ENCODE results near the gene KCTD13. TPM values are rescaled to one million over a fixed set of nuclear protein-coding genes. Genes with fewer than 3 reads are reported as not detected.

Gene KCTD13
- total and polyA plus RNA-seq, 10 of the 15 experiments (the other 5 are each of a cell fraction or from before 2014, with no cell fraction given) = 3.3 to 29.2 (median 12.5) TPM

DNA sequence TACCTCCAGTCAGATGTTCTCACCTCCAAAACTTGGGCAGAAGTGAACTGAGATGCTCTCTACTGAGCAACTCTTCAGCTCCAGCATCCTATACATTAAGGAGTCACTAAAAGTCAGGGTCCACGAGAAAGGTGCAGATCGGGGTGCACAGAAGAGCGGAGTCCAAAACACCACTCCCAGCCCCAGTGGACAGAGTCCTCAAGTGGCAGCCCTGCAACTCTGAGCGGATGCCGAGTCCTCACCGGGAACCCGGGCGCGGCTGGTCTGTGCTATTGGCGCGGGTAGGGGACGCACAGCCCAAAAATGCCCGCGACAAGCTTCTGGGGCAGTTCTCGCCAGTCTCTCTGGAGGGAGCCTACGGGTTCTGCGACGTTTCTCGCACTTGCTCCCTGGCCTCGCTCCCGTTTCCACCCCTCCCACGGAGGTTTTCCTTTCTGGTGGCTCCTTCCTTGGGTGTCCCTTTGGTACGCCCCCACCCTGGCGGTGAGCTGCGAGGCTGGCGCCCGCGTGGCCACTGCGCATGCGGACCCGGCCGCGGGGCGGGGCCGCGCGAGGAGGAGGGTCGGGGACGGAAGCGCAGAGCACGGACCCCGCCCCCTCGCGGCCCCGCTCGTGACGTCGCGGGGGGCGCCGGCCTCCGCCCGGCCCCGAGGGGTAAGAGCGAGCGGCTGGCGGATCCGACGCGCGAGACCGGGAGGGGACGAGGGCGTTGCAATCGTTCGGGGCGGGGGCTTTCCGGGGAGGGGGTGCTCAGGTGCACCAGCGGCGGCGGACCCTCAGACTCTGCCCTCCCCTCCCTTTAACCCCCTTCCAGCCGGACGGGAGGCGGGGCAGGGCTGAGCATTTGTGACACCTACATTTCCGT is 35.7 kb upstream of the KCTD13 start, which contains the start of gene TMEM219 (continued):
- TF ChIP-seq SIN3A (IDR thresholded peaks at IDR 0.05; ENCODE audit: low read depth, low read length) (no peak), TCF7 (IDR thresholded peaks at IDR 0.05; ENCODE audit: borderline replicate concordance) (no peak), MTA2 (IDR thresholded peaks at IDR 0.05; ENCODE audit: low read depth) (no peak), MXI1 (IDR thresholded peaks at IDR 0.05; ENCODE audit: low read depth, low read length) (no peak; the same call in 1 of the 2 replicates), EGR1 (IDR thresholded peaks at IDR 0.05; ENCODE audit: borderline replicate concordance in 1 of 2, low read depth in 2 of 2, low read length in 2 of 2) (peak in 1 of 2 experiments; percentile 47; a peak in 1 of 3 replicates), GATAD2B (conservative IDR thresholded peaks at IDR 0.05; ENCODE audit: low read depth) (peak; percentile 58; the same call in 1 of the 2 replicates), CEBPB (IDR thresholded peaks at IDR 0.05; ENCODE audit: borderline replicate concordance in 1 of 2, low read depth in 2 of 2, low read length in 2 of 2) (no peak), RB1 (IDR thresholded peaks at IDR 0.05; ENCODE audit: borderline replicate concordance) (peak; percentile 56; the same call in 1 of the 2 replicates), NR2C1 (IDR thresholded peaks at IDR 0.05) (peak; percentile 24; the same call in 1 of the 2 replicates), ZBTB33 (IDR thresholded peaks at IDR 0.05) (no peak), NKRF (conservative IDR thresholded peaks at IDR 0.05) (0 out of 2 replicates have a peak, but pooled peaks have one; percentile 73), PML (IDR thresholded peaks at IDR 0.05; ENCODE audit: low read length) (no peak; the same call in 1 of the 2 replicates)
- TF ChIP-seq, protein P1, sequence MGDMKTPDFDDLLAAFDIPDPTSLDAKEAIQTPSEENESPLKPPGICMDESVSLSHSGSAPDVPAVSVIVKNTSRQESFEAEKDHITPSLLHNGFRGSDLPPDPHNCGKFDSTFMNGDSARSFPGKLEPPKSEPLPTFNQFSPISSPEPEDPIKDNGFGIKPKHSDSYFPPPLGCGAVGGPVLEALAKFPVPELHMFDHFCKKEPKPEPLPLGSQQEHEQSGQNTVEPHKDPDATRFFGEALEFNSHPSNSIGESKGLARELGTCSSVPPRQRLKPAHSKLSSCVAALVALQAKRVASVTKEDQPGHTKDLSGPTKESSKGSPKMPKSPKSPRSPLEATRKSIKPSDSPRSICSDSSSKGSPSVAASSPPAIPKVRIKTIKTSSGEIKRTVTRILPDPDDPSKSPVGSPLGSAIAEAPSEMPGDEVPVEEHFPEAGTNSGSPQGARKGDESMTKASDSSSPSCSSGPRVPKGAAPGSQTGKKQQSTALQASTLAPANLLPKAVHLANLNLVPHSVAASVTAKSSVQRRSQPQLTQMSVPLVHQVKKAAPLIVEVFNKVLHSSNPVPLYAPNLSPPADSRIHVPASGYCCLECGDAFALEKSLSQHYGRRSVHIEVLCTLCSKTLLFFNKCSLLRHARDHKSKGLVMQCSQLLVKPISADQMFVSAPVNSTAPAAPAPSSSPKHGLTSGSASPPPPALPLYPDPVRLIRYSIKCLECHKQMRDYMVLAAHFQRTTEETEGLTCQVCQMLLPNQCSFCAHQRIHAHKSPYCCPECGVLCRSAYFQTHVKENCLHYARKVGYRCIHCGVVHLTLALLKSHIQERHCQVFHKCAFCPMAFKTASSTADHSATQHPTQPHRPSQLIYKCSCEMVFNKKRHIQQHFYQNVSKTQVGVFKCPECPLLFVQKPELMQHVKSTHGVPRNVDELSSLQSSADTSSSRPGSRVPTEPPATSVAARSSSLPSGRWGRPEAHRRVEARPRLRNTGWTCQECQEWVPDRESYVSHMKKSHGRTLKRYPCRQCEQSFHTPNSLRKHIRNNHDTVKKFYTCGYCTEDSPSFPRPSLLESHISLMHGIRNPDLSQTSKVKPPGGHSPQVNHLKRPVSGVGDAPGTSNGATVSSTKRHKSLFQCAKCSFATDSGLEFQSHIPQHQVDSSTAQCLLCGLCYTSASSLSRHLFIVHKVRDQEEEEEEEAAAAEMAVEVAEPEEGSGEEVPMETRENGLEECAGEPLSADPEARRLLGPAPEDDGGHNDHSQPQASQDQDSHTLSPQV (IDR thresholded peaks at IDR 0.05) = no peak
- TF ChIP-seq, protein P2, sequence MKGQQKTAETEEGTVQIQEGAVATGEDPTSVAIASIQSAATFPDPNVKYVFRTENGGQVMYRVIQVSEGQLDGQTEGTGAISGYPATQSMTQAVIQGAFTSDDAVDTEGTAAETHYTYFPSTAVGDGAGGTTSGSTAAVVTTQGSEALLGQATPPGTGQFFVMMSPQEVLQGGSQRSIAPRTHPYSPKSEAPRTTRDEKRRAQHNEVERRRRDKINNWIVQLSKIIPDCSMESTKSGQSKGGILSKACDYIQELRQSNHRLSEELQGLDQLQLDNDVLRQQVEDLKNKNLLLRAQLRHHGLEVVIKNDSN (IDR thresholded peaks at IDR 0.05; ENCODE audit: borderline replicate concordance, extremely low read length, insufficient read depth, low read depth, low read length) = peak; percentile 43
- TF ChIP-seq, protein P3, sequence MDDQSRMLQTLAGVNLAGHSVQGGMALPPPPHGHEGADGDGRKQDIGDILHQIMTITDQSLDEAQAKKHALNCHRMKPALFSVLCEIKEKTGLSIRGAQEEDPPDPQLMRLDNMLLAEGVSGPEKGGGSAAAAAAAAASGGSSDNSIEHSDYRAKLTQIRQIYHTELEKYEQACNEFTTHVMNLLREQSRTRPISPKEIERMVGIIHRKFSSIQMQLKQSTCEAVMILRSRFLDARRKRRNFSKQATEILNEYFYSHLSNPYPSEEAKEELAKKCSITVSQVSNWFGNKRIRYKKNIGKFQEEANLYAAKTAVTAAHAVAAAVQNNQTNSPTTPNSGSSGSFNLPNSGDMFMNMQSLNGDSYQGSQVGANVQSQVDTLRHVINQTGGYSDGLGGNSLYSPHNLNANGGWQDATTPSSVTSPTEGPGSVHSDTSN (IDR thresholded peaks at IDR 0.05; ENCODE audit: insufficient replicate concordance, low read depth, low read length) = no peak

Data from GM12878 (cell line).